ENCODE data around the gene TMEM109.

TMEM109 gene, protein sequence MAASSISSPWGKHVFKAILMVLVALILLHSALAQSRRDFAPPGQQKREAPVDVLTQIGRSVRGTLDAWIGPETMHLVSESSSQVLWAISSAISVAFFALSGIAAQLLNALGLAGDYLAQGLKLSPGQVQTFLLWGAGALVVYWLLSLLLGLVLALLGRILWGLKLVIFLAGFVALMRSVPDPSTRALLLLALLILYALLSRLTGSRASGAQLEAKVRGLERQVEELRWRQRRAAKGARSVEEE
- long read RNA-seq, donor 1, transcript TMEM109-201 (4 exons, 2,413 nt) = major isoform, 39 of 42 reads
- long read RNA-seq, donor 1, partial matches to known transcripts = 0 of 42 reads
- long read RNA-seq, donor 1, other reads (novel, unspliced or antisense) = 0 of 42 reads
- long read RNA-seq, donor 2, transcript TMEM109-201 (4 exons, 2,413 nt) = major isoform, 19 of 21 reads
- long read RNA-seq, donor 2, partial matches to known transcripts = 0 of 21 reads
- long read RNA-seq, donor 2, other reads (novel, unspliced or antisense) = 0 of 21 reads
- long read RNA-seq, donor 3, transcript TMEM109-201 (4 exons, 2,413 nt) = major isoform, 15 of 15 reads
- long read RNA-seq, donor 3, partial matches to known transcripts = 0 of 15 reads
- long read RNA-seq, donor 3, other reads (novel, unspliced or antisense) = 0 of 15 reads
- long read RNA-seq, donor 4, transcript TMEM109-201 (4 exons, 2,413 nt) = major isoform, 40 of 68 reads
- long read RNA-seq, donor 4, partial matches to known transcripts = 24 of 68 reads
- long read RNA-seq, donor 4, other reads (novel, unspliced or antisense) = 0 of 68 reads
- long read RNA-seq, donor 5, transcript TMEM109-201 (4 exons, 2,413 nt) = major isoform, 36 of 63 reads
- long read RNA-seq, donor 5, partial matches to known transcripts = 26 of 63 reads
- long read RNA-seq, donor 5, other reads (novel, unspliced or antisense) = 0 of 63 reads
- long read RNA-seq, donor 6, transcript TMEM109-201 (4 exons, 2,413 nt) = major isoform, 25 of 29 reads
- long read RNA-seq, donor 6, partial matches to known transcripts = 0 of 29 reads
- long read RNA-seq, donor 6, other reads (novel, unspliced or antisense) = 0 of 29 reads
- long read RNA-seq, donor 7, transcript TMEM109-202 (3 exons, 1,959 nt) = minor isoform, 9 of 80 reads
- long read RNA-seq, donor 7, transcript TMEM109-201 (4 exons, 2,413 nt) = major isoform, 66 of 80 reads
- long read RNA-seq, donor 7, partial matches to known transcripts = 5 of 80 reads
- long read RNA-seq, donor 7, other reads (novel, unspliced or antisense) = 0 of 80 reads
- long read RNA-seq, donor 8, transcript TMEM109-201 (4 exons, 2,413 nt) = major isoform, 27 of 28 reads
- long read RNA-seq, donor 8, partial matches to known transcripts = 0 of 28 reads
- long read RNA-seq, donor 8, other reads (novel, unspliced or antisense) = 0 of 28 reads

GRCh38 chr11:60913793-60914632 lies at the start of gene TMEM109:
TSS of gene TMEM109 (plus strand) at chr11:60914158. CDS start at chr11:60919694, 5,536 bp downstream.
- DNase-seq = peak; percentile 97

GRCh38 chr11:60864856-60865513 lies 49.0 kb upstream of the TMEM109 start:
- DNase-seq = no peak

GRCh38 chr11:60866911-60867870 lies 46.8 kb upstream of the TMEM109 start, which contains the start of gene ZP1:
TSS of gene ZP1 (plus strand) at chr11:60867542. CDS start at chr11:60867562, 20 bp downstream.
- DNase-seq = no peak

- no peak for DNase-seq
These were observed 45.9 kb upstream of the TMEM109 start for GRCh38 chr11:60867871-60868681.

- no peak for DNase-seq
These were observed 45.1 kb upstream of the TMEM109 start for GRCh38 chr11:60868682-60869450.

- DNase-seq = no peak
These were observed 44.5 kb upstream of the TMEM109 start for GRCh38 chr11:60869451-60869825.

GRCh38 chr11:60870276-60870675 lies 43.7 kb upstream of the TMEM109 start:
- no peak for DNase-seq

GRCh38 chr11:60870733-60871377 lies 43.1 kb upstream of the TMEM109 start:
- DNase-seq = no peak

- DNase-seq = no peak
These were observed 42.4 kb upstream of the TMEM109 start for GRCh38 chr11:60871378-60872061.

DNA sequence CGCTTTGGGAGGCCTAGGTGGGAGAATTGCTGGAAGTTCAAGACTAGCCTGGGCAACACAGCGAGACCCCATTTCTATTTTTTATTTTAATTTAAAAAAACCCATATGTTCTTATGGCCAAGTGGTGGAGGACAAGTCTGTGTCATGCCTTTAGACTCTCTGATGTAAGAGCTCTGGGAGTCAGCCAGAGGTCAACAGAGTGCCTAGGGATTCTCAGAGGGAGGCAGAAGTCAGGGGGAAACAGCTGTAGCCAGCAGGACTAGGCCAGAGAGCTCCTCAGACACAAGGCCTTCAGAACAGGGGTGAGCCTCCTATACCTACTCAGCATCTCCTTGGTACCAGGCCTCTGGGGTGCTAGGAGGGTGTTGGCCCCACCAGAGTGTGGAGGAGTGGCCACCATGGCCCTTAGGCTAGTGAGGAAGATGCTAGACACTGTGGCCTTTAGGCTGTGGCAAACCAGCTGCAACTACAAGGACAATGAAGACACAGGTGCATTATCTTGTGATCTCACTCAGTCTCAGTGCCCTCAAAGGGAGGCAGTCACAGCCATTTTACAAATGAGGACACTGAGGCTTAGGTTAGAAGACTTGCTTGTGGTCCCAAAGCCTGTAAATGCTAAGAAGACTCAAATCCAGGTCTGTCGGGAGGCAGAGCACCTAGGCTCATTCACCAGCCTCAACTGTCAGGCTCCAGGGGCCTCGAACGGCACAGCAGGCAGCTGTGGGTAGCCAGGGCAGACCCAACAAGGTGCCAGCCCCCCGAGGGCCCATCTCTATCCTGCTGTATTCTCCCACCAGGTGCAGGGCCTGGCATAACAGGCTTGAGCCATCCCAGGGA lies 41.6 kb upstream of the TMEM109 start:
- DNase-seq = no peak

DNA sequence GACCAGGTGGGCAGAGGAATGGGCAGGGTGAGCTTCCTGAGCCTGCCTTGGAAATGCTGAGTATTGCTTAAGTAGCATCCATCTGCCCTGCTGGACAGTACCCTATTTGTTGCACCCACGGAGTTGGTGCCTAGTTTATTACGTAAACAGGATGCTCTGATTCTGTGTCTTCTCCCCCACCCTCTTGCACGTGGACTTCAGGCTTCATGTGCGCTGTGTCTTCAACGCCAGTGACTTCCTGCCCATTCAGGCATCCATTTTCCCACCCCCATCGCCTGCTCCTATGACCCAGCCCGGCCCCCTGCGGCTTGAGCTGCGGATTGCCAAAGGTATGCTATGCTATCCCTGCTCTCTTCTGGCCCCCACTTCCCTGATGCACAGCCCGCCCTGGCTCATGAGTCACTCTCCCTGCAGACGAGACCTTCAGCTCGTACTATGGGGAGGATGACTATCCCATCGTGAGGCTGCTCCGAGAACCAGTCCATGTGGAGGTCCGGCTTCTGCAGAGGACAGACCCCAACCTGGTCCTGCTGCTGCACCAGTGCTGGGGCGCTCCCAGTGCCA lies 40.9 kb upstream of the TMEM109 start:
- DNase-seq = no peak

DNA sequence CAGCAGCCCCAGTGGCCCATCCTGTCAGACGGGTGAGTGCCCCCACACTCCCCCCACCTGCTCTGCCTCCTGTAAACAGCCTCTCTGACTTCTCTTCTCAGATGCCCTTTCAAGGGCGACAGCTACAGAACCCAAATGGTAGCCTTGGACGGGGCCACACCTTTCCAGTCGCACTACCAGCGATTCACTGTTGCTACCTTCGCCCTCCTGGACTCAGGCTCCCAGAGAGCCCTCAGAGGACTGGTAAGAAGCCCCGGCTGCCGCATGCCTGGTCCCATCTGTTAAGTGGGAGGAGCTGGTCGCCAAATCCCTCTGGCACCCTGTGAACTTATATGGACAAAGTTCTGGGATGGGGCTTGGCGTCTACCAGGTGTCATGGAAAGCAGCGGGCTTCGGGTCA lies 40.4 kb upstream of the TMEM109 start:
- DNase-seq = no peak

GRCh38 chr11:60874421-60875365 lies 39.3 kb upstream of the TMEM109 start:
- DNase-seq = no peak
